Left lobe of liver (tissue), 2 donors: ENCODE results near the gene KRT9. TPM values are rescaled to one million over a fixed set of nuclear protein-coding genes. Genes with fewer than 3 reads are reported as not detected.
"Not testable (repeated sequence)": the region's sequence is repeated elsewhere in the genome, so short reads cannot be mapped to it uniquely, and the experiment has no call there.

Experiments
- ATAC-seq: fragments of 200-7000 bp; cut with Tn5 transposase; one replicate; pipeline ENCODE4 v1.9.1; 2020; ENCODE audit warnings: mild to moderate bottlenecking, moderate library complexity
- DNase-seq: peaks from one replicate; pipeline ENCODE4 v3.0.0-alpha.2; 2020; ENCODE audit warnings: low spot score
- total RNA-seq: library from RNA; stranded (reverse); gene quantifications from one replicate; pipeline ENCODE4 v1.2.1, GENCODE V29; 2021
- donor health status: DM: no; HTN: no; CAD: no; lungs with moderate emphysema.
- donor health status: DM: no; HTN: yes; CAD: no.

Gene KRT9
- total RNA-seq, 1 donor from 2014 or later = not detected

GRCh38 chr17:41547921-41548843 lies 23.7 kb downstream of the KRT9 start:
- no peak for DNase-seq

GRCh38 chr17:41547378-41547841 lies 24.4 kb downstream of the KRT9 start:
- no peak for ATAC-seq
- DNase-seq = no peak

More at GRCh38 chr17:41547921-41548843, 23.7 kb downstream of the KRT9 start:
- no peak for ATAC-seq

GRCh38 chr17:41546819-41547218 lies 25.0 kb downstream of the KRT9 start:
- DNase-seq = no peak
- ATAC-seq = no peak

- DNase-seq = no peak
- ATAC-seq = no peak
Observed at GRCh38 chr17:41545829-41546410, 25.9 kb downstream of the KRT9 start.

GRCh38 chr17:41544935-41545334 lies 26.9 kb downstream of the KRT9 start:
- DNase-seq = no peak
- no peak for ATAC-seq

- no peak for ATAC-seq
Observed at GRCh38 chr17:41544491-41544892, 27.4 kb downstream of the KRT9 start.

GRCh38 chr17:41542786-41543185 lies 29.1 kb downstream of the KRT9 start:
- not testable (repeated sequence) for DNase-seq, ATAC-seq

More at GRCh38 chr17:41544491-41544892, 27.4 kb downstream of the KRT9 start:
- no peak for DNase-seq

- ATAC-seq = no peak
- no peak for DNase-seq
Observed at GRCh38 chr17:41542357-41542756, 29.5 kb downstream of the KRT9 start.

GRCh38 chr17:41540921-41541625 lies 30.8 kb downstream of the KRT9 start:
- DNase-seq = no peak

GRCh38 chr17:41539979-41540701 lies 31.7 kb downstream of the KRT9 start:
- no peak for ATAC-seq
- no peak for DNase-seq

More at GRCh38 chr17:41540921-41541625, 30.8 kb downstream of the KRT9 start:
- no peak for ATAC-seq

GRCh38 chr17:41539071-41539492 lies 32.8 kb downstream of the KRT9 start:
- DNase-seq = no peak
- ATAC-seq = no peak

GRCh38 chr17:41538565-41538991 lies 33.3 kb downstream of the KRT9 start:
- DNase-seq (no peak), ATAC-seq (no peak)

GRCh38 chr17:41537990-41538389 lies 33.9 kb downstream of the KRT9 start:
- ATAC-seq = no peak
- no peak for DNase-seq

- DNase-seq (no peak), ATAC-seq (no peak)
Observed at GRCh38 chr17:41537614-41537954, 34.3 kb downstream of the KRT9 start.

- DNase-seq (no peak), ATAC-seq (no peak)
Observed at GRCh38 chr17:41536741-41537613, 34.9 kb downstream of the KRT9 start.

- ATAC-seq = no peak
- no peak for DNase-seq
Observed at GRCh38 chr17:41535764-41536481, 35.9 kb downstream of the KRT9 start.

GRCh38 chr17:41534899-41535546 lies 36.8 kb downstream of the KRT9 start:
- DNase-seq (no peak), ATAC-seq (no peak)

GRCh38 chr17:41533613-41534012 lies 38.2 kb downstream of the KRT9 start:
- DNase-seq = no peak
- no peak for ATAC-seq
